Smooth muscle cell (in vitro differentiated cells): ENCODE data around the gene ACP7. TPM values are rescaled to one million over a fixed set of nuclear protein-coding genes. Genes with fewer than 3 reads are reported as not detected.

Experiments used
- DNase-seq: peaks from one replicate; lab custom pipeline; 2025; ENCODE audit not compliant: unreplicated experiment; lab: John Stamatoyannopoulos, UW
- H2AFZ ChIP-seq: fragments of 200-600 bp; sonication (generic); 2 replicates; pipeline ENCODE4 v1.6.0; 2016; ENCODE audit warnings: antibody characterized with exemption, low read depth, mild to moderate bottlenecking
- H3F3A ChIP-seq: fragments of 200-600 bp; sonication (generic); 2 replicates; pipeline ENCODE4 v1.6.0; 2017; ENCODE audit warnings: antibody characterized with exemption, low read depth
- H3K27ac ChIP-seq: fragments of 200-600 bp; sonication (generic); 2 replicates; pipeline ENCODE4 v1.5.1; 2016; ENCODE audit warnings: low read depth, mild to moderate bottlenecking
- H3K27me3 ChIP-seq: fragments of 200-600 bp; sonication (generic); 2 replicates; pipeline ENCODE4 v1.6.1; 2016; ENCODE audit warnings: low read depth, mild to moderate bottlenecking
- H3K36me3 ChIP-seq: fragments of 200-600 bp; sonication (generic); 2 replicates; pipeline ENCODE4 v1.5.1; 2016; ENCODE audit warnings: low read depth
- H3K4me1 ChIP-seq: fragments of 200-600 bp; sonication (generic); 2 replicates; pipeline ENCODE4 v1.5.1; 2016; ENCODE audit warnings: low read depth
- H3K4me2 ChIP-seq: fragments of 200-600 bp; sonication (generic); 2 replicates; pipeline ENCODE4 v1.6.0; 2016; ENCODE audit warnings: mild to moderate bottlenecking
- H3K4me3 ChIP-seq: fragments of 200-600 bp; sonication (generic); 2 replicates; pipeline ENCODE4 v1.5.1; 2016; ENCODE audit warnings: mild to moderate bottlenecking
- H3K79me2 ChIP-seq: fragments of 200-600 bp; sonication (generic); 2 replicates; pipeline ENCODE4 v1.6.0; 2016; ENCODE audit warnings: low read depth, mild to moderate bottlenecking
- H3K9ac ChIP-seq: fragments of 200-600 bp; sonication (generic); 2 replicates; pipeline ENCODE4 v1.6.0; 2016; ENCODE audit warnings: low read depth
- H3K9me3 ChIP-seq: fragments of 200-600 bp; sonication (generic); replicated peaks from 2 replicates; pipeline ENCODE4 v1.5.1; 2016; ENCODE audit warnings: low read depth
- H4K20me1 ChIP-seq: fragments of 200-600 bp; sonication (generic); 2 replicates; pipeline ENCODE4 v1.6.0; 2016; ENCODE audit warnings: low read depth
- WGBS: methylation state at CpG from one replicate; pipeline ENCODE4 v1.1.7; 2016; ENCODE audit warnings: low lambda C conversion rate; 5-methylcytosine and 5-hydroxymethylcytosine counted together
- polyA plus RNA-seq: library from polyadenylated mRNA; unstranded; fragments of >200 nt; fragmentation: Nextera tagmentation; extraction: Ambion mirVana; gene quantifications from 2 replicates; pipeline ENCODE4 v1.2.1, GENCODE V29; 2016
- total RNA-seq: library from RNA; depleted of rRNA; stranded (reverse); fragments of >200 nt; gene quantifications from 2 replicates; pipeline ENCODE4 v1.2.3, GENCODE V29; 2014
- TF ChIP-seq, protein P1 (sequence below): fragments of 200-600 bp; sonication (generic); IDR thresholded peaks from 2 replicates; pipeline ENCODE4 v1.5.1; 2017; ENCODE audit warnings: borderline replicate concordance, mild to moderate bottlenecking, antibody characterized with exemption; ENCODE audit not compliant: insufficient read depth, poor library complexity, severe bottlenecking

Gene ACP7
- 0.22 and 2.2 TPM in 2 replicates for total RNA-seq
- not detected in 2 replicates for polyA plus RNA-seq

GRCh38 chr19:39083983-39084731, at the start of gene ACP7:
Gene ACP7 (plus strand): TSS chr19:39084368. CDS start chr19:39085270, 902 bp downstream.
- peak within 1 kb of the TSS; percentile 61 for H3K4me2 ChIP-seq
- 13% methylated on average over 25 of the region's 54 CpGs for WGBS
- no peaks in the 10 kb centered on the region for H3K36me3 ChIP-seq
- H3K4me1 ChIP-seq: no peaks in the 10 kb centered on the region
- H3K9me3 ChIP-seq: no peaks in the 10 kb centered on the region
- H2AFZ ChIP-seq: no peak within 1 kb of the TSS
- no peaks in the 10 kb centered on the region for H3F3A ChIP-seq
- no peaks in the 10 kb centered on the region for H3K79me2 ChIP-seq
- TF ChIP-seq, protein P1, sequence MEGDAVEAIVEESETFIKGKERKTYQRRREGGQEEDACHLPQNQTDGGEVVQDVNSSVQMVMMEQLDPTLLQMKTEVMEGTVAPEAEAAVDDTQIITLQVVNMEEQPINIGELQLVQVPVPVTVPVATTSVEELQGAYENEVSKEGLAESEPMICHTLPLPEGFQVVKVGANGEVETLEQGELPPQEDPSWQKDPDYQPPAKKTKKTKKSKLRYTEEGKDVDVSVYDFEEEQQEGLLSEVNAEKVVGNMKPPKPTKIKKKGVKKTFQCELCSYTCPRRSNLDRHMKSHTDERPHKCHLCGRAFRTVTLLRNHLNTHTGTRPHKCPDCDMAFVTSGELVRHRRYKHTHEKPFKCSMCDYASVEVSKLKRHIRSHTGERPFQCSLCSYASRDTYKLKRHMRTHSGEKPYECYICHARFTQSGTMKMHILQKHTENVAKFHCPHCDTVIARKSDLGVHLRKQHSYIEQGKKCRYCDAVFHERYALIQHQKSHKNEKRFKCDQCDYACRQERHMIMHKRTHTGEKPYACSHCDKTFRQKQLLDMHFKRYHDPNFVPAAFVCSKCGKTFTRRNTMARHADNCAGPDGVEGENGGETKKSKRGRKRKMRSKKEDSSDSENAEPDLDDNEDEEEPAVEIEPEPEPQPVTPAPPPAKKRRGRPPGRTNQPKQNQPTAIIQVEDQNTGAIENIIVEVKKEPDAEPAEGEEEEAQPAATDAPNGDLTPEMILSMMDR: no peak
- H3K4me3 ChIP-seq: peak within 1 kb of the TSS; percentile 38
- no peak for DNase-seq
- H3K9ac ChIP-seq: no peak within 1 kb of the TSS
- no peaks in the 10 kb centered on the region for H4K20me1 ChIP-seq
- peaks cover 79% of the 10 kb centered on the region for H3K27me3 ChIP-seq
- no peak within 1 kb of the TSS for H3K27ac ChIP-seq

- H3K9me3 ChIP-seq: no peaks in the 10 kb centered on the region
- H3K9ac ChIP-seq: no peak overlapping the region
- no peaks in the 10 kb centered on the region for H3K79me2 ChIP-seq
- TF ChIP-seq, protein P1: no peak
- H3K4me3 ChIP-seq: no peak overlapping the region
- no peaks in the 10 kb centered on the region for H4K20me1 ChIP-seq
- no peaks in the 10 kb centered on the region for H3K36me3 ChIP-seq
- no peak overlapping the region for H3K4me2 ChIP-seq
- no peak for DNase-seq
- H2AFZ ChIP-seq: no peak overlapping the region
- no peaks in the 10 kb centered on the region for H3K27me3 ChIP-seq
- H3K27ac ChIP-seq: no peak overlapping the region
- peaks cover 5% of the 10 kb centered on the region for H3K4me1 ChIP-seq
- H3F3A ChIP-seq: no peaks in the 10 kb centered on the region
These were observed 47.6 kb upstream of the ACP7 start for GRCh38 chr19:39036581-39036980.

GRCh38 chr19:39037194-39037593, 47.0 kb upstream of the ACP7 start:
- no peaks in the 10 kb centered on the region for H4K20me1 ChIP-seq
- H3K79me2 ChIP-seq: no peaks in the 10 kb centered on the region
- H3K4me1 ChIP-seq: peaks cover 5% of the 10 kb centered on the region
- no peaks in the 10 kb centered on the region for H3F3A ChIP-seq
- H3K9me3 ChIP-seq: no peaks in the 10 kb centered on the region
- TF ChIP-seq, protein P1: no peak
- 52% methylated on average over 2 of the region's 2 CpGs for WGBS
- no peaks in the 10 kb centered on the region for H3K36me3 ChIP-seq
- no peak overlapping the region for H3K27ac ChIP-seq
- H2AFZ ChIP-seq: no peak overlapping the region
- H3K27me3 ChIP-seq: no peaks in the 10 kb centered on the region
- no peak overlapping the region for H3K9ac ChIP-seq
- no peak overlapping the region for H3K4me2 ChIP-seq
- no peak for DNase-seq
- no peak overlapping the region for H3K4me3 ChIP-seq

DNA sequence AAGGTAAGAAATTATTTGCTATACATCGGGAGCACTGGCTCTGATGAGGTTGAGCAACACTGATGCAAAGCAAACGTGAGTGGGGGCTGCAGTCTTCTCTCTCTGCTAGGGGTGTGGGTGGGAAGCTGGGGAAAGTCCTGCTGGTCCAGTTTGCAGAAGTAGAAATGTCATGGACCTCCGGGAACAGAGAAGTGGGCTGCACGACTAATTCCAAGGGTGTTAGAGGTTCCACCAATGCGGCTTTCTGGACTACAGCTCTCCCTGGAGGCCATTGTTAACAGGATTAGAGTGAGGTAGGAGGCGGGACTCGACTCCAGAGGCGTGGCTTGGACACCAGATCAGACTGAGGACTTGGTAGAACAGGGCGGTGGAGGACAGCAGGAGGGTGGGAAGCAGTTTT, 46.1 kb upstream of the ACP7 start:
- Histone ChIP-seq H3K9me3 (no peaks in the 10 kb centered on the region), H3K9ac (no peak overlapping the region), H3K4me1 (peaks cover 5% of the 10 kb centered on the region), H3K4me2 (peak overlapping the region; percentile 40), H3K4me3 (no peak overlapping the region), H4K20me1 (no peaks in the 10 kb centered on the region), H3K27me3 (no peaks in the 10 kb centered on the region), H2AFZ (no peak overlapping the region), H3K27ac (no peak overlapping the region), H3K79me2 (no peaks in the 10 kb centered on the region), H3F3A (no peaks in the 10 kb centered on the region), H3K36me3 (no peaks in the 10 kb centered on the region)
- TF ChIP-seq, protein P1: no peak
- WGBS: 25% methylated on average over 9 of the region's 9 CpGs
- DNase-seq: no peak
